ENCODE data around the gene USP33. TPM values are rescaled to one million over a fixed set of nuclear protein-coding genes. Genes with fewer than 3 reads are reported as not detected.
"Not testable (repeated sequence)": the region's sequence is repeated elsewhere in the genome, so short reads cannot be mapped to it uniquely, and the experiment has no call there.

The USP33 gene
- total RNA-seq, 1 donor from 2014 or later = 63.6 TPM

DNA sequence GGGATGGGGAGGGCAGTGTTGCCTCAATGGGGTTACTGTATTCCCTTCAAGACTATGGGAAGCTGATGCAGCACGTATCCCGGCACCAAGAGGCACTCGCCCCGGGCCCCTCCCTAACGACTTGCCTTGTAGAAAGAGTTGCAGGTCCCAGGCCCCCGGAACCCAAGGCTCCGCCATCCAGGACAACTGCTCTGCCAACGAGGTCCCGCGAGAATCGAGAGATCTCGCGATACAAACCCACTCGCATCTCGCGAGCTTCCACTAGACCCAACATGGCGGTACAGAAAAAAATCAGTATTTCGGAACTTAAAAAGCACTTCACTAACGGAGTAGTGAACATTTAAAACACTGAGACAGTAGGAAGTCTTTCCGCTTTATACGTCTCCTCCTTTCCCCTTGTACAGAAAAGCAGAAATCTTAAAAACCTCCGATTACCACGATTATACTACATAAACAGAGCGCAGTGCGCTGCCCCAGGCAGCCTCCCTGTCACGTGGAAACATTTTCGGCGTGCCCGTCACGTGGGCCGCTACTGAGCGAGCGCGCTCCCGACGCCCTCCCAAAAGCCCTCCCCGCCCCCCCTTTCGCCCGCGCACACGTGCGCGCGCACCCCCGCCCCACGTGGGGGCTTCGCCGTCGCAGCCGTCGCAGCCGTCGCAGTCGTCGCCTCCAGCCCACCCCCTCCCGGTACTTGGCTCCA lies 77.0 kb downstream of the USP33 start, which contains the start of gene ZZZ3:
Gene ZZZ3 (minus strand): TSS at position 199 of the 700 bp plus-strand sequence. CDS start 49,304 bp downstream, outside the sequence.
- H3K4me1 ChIP-seq = peaks cover 32% of the 10 kb centered on the region
- intact Hi-C loops (cut with DNase I) = no loop called here

DNA sequence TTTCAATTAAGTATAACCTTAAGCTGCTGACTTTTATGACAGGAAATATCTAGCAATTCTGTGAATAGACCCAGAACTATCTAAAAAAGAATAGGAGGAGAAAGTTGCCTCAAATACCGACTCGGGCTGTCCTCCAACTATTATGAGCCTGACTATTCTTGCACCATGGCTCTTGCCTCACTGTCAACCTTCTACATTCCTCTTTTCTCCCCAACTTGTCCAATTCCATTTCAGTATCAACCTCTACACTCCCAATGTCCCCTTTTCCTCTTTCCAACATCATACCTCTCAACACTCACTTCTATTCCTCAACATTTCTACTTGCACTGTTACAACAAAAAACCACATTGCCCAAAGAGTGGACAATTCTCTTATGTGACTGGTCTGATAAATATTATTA lies 79.5 kb downstream of the USP33 start:
- no peaks in the 10 kb centered on the region for H3K36me3 ChIP-seq
- no peaks in the 10 kb centered on the region for H3K9me3 ChIP-seq
- ATAC-seq (no peak), DNase-seq (no peak)
- H3K4me3 ChIP-seq = no peak overlapping the region
- no peak overlapping the region for H3K27ac ChIP-seq
- no peaks in the 10 kb centered on the region for H3K27me3 ChIP-seq
- intact Hi-C loops (cut with DNase I) = no loop called here
- TF ChIP-seq, protein P1, sequence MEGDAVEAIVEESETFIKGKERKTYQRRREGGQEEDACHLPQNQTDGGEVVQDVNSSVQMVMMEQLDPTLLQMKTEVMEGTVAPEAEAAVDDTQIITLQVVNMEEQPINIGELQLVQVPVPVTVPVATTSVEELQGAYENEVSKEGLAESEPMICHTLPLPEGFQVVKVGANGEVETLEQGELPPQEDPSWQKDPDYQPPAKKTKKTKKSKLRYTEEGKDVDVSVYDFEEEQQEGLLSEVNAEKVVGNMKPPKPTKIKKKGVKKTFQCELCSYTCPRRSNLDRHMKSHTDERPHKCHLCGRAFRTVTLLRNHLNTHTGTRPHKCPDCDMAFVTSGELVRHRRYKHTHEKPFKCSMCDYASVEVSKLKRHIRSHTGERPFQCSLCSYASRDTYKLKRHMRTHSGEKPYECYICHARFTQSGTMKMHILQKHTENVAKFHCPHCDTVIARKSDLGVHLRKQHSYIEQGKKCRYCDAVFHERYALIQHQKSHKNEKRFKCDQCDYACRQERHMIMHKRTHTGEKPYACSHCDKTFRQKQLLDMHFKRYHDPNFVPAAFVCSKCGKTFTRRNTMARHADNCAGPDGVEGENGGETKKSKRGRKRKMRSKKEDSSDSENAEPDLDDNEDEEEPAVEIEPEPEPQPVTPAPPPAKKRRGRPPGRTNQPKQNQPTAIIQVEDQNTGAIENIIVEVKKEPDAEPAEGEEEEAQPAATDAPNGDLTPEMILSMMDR (IDR thresholded peaks at IDR 0.05) = no peak
- peaks cover 32% of the 10 kb centered on the region for H3K4me1 ChIP-seq

More for the DNA sequence above, 77.0 kb downstream of the USP33 start, which contains the start of gene ZZZ3:
- H3K9me3 ChIP-seq = no peaks in the 10 kb centered on the region
- TF ChIP-seq, protein P1 (IDR thresholded peaks at IDR 0.05) = no peak
- no peaks in the 10 kb centered on the region for H3K36me3 ChIP-seq
- peak within 1 kb of the TSS; percentile 84 for H3K4me3 ChIP-seq
- ATAC-seq = peak; percentile 85
- peak within 1 kb of the TSS; percentile 95 for H3K27ac ChIP-seq
- no peaks in the 10 kb centered on the region for H3K27me3 ChIP-seq
- DNase-seq = peak; percentile 93

DNA sequence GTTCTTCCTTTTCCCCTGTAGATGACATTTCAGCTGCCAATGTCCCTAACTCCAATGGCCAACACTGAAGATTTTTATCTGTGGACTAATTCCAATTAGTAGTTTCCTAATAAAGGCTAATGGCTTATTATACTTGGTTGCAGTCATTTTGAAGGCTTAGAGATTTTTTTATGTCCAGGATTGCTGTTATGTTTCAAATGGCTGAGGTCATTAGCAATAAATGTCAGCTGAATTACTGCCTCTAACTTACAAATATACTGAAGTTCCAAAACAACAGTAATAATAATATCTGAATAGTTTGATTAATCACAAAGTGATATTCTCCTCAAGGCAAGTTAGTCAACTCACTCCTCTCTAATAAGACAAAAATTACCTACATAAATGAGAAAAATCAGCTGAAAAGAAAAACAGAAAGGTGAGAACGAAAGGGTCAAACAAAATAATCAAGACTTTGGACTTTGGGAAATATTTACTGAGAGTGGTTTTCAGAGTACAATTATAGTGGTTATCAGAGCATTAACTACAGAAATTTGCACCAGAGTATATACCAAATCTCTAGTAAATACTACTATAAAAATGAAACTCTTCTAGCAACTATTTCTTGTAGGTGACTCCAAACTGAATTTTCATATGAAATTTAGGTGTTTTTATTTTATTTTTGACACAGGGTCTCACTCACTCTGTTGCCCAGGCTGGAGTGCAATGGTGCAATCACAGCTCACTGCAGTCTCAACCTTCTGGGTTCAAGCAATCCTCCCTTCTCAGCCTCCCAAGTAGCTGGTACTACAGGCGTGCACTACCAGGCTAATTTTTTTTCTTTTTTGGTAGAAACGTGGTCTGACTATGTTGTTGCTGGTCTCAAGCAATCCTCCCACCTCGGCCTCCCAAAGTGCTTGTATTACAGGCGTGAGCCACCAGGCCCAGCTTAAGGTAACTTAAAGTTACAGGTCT lies 80.7 kb downstream of the USP33 start:
- no peak for DNase-seq
- intact Hi-C loops (cut with DNase I) = no loop called here
- Histone ChIP-seq H3K4me3 (no peak overlapping the region), H3K9me3 (no peaks in the 10 kb centered on the region), H3K36me3 (no peaks in the 10 kb centered on the region), H3K4me1 (peaks cover 29% of the 10 kb centered on the region), H3K27me3 (no peaks in the 10 kb centered on the region), H3K27ac (no peak overlapping the region)
- no peak for ATAC-seq
- TF ChIP-seq, protein P1 (IDR thresholded peaks at IDR 0.05) = no peak

GRCh38 chr1:77674807-77675206 lies 84.8 kb downstream of the USP33 start:
- H3K27ac ChIP-seq; intact Hi-C loops (cut with DNase I); DNase-seq; H3K36me3 ChIP-seq; ATAC-seq; H3K27me3 ChIP-seq; H3K9me3 ChIP-seq; H3K4me3 ChIP-seq: not testable (repeated sequence)
- H3K4me1 ChIP-seq = peaks cover 17% of the 10 kb centered on the region

DNA sequence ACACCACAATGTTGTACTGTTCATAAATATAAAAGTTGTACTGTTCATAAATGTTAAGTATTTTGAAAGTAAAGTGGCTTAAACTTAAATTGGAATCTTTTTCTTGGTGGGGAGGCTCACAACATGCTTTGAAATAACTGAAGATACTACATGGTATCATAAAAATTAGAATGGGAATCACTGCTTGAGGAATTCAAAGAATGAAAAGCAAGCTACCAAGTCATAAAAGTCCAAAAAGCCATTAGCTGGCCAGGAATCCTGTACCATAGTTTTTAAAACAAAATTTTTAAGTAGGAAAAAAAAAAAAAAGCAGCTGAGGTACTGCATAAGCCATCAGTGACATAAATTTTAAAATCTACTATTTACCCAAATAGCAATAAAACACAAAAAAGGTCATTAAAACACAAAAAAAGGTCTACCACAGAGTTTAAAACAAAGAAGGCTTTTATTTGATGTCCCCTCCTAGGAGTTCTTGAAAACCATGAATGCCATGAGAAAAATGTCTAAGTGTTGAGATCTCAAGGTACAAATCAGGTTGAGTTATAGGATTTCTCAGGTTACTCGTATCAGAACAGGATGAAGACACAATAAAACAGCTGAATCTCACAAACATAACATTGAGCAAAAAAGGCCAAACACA lies 85.8 kb downstream of the USP33 start:
- intact Hi-C loops (cut with DNase I) = no loop called here
- TF ChIP-seq, protein P1 (IDR thresholded peaks at IDR 0.05) = no peak
- peaks cover 13% of the 10 kb centered on the region for H3K4me1 ChIP-seq
- H3K27me3 ChIP-seq = no peaks in the 10 kb centered on the region
- H3K27ac ChIP-seq = no peak overlapping the region
- ATAC-seq = no peak
- DNase-seq = no peak
- no peak overlapping the region for H3K4me3 ChIP-seq
- no peaks in the 10 kb centered on the region for H3K9me3 ChIP-seq
- H3K36me3 ChIP-seq = no peaks in the 10 kb centered on the region

Data from upper lobe of right lung (tissue), 1 donor.